Measurements from ENCODE around the gene EPS8L2.

GRCh38 chr11:745428-745827, 39.4 kb downstream of the EPS8L2 start:
- no peak for TF ChIP-seq CTCF (IDR thresholded peaks at IDR 0.05; ENCODE audit: insufficient read depth, low read length)
- TF ChIP-seq GABPA (IDR thresholded peaks at IDR 0.05; ENCODE audit: low read depth): no peak
- no peak for TF ChIP-seq POLR2AphosphoS5 (IDR thresholded peaks at IDR 0.05; ENCODE audit: low read depth)

Measured in HL-60 (cell line).